EH (cell line): ENCODE measurements around the gene P2RY6.
"Not testable (repeated sequence)": the region's sequence is repeated elsewhere in the genome, so short reads cannot be mapped to it uniquely, and the experiment has no call there.

ENCODE experiments used
- DNase-seq: peaks from one replicate; pipeline ENCODE4 v3.0.0-alpha.2; 2015; ENCODE audit warnings: low read depth

P2RY6 gene, protein sequence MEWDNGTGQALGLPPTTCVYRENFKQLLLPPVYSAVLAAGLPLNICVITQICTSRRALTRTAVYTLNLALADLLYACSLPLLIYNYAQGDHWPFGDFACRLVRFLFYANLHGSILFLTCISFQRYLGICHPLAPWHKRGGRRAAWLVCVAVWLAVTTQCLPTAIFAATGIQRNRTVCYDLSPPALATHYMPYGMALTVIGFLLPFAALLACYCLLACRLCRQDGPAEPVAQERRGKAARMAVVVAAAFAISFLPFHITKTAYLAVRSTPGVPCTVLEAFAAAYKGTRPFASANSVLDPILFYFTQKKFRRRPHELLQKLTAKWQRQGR

GRCh38 chr11:73271936-73272679 lies at the start of gene P2RY6:
TSS of gene P2RY6 (plus strand) at chr11:73272338. CDS start at chr11:73296519, 24,181 bp downstream.
- peak; percentile 86 for DNase-seq

- no peak for DNase-seq
These were observed 48.0 kb upstream of the P2RY6 start for GRCh38 chr11:73223998-73224730.

DNA sequence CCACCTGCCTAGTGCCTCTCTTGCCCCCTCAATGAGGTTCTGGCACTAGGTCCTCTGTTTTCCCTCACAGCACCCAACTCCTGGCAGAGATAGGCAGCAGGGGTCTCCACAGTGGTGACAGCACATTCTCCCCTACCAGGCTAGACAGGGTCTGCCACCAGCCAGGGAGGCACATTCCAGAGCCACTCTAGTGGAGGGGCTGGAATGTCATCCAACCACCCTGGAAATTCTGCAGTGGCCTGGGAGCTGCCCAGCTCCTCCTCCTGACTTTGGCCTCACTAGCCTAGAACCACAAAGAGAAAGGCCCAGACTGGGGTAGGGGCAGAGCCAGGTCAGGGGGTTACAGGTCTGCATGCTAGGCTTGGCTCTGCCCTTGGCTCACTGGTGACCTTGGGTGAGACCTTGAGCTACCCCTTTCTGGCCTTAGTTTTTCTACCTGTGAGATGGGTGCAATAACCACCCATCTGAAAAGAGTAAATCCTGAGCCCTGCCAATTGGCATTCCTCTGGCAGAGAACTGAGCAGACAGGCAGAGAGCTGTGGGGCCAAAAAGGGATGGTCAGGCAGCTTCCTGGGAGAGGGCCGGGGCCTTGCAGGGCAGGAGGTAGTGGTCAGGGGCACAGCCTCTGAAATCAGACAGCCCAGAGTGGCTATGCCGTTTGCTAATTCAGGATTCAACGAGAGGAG lies 47.0 kb upstream of the P2RY6 start:
- no peak for DNase-seq

DNA sequence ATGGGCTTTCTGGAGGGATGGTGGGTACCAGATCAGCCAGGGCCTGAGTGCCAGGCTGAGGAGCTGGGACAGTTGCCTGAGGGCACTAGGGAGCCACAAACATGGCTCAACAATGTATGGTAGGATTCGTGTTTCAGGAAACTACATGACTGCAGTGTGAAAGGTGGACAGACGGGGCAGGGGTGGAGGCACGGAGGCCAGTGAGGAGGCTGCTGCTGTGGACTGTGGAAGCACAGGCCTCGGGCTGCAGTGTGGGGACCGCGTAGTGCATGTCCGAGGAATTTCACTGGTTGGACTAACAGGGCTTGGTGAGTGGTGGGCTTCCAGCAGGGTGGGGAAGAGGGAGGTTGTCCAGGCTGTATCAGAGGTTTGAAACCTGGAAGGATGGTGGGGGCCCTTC lies 46.3 kb upstream of the P2RY6 start:
- DNase-seq = no peak

DNA sequence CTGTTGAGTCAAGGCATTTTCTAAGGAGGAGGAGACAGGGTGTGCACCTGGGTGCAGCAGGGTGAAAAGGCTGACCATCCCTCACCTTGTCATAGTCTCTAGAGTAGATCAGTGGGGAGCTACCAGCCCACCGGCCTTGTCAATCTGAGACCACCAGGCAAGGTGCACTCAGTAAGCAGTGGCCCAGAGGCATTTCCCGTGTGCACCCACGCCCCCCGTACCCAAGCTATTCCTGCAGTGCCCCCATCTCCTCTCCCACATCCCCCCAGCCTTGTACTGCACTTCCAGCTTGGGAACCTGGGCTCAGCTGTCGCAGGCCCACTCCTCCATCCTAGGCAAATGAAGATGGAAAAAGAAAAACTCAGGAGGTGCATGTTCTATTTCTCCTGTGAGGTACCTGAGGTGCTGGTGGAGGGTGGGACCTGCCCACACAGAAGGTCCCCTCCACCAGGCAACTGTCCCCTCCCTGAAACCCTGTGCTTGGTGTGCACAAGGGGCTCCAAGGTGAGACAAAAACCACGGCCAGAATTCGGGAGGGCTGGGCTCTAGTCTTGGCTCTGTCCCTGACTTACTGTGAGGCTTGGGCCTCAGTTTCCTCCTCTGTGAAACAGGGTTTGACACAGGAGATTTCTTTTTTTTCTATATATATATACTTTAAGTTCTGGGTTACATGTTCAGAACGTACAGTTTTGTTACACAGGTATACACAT lies 45.7 kb upstream of the P2RY6 start:
- no peak for DNase-seq

GRCh38 chr11:73227571-73228211 lies 44.4 kb upstream of the P2RY6 start:
- no peak for DNase-seq

DNA sequence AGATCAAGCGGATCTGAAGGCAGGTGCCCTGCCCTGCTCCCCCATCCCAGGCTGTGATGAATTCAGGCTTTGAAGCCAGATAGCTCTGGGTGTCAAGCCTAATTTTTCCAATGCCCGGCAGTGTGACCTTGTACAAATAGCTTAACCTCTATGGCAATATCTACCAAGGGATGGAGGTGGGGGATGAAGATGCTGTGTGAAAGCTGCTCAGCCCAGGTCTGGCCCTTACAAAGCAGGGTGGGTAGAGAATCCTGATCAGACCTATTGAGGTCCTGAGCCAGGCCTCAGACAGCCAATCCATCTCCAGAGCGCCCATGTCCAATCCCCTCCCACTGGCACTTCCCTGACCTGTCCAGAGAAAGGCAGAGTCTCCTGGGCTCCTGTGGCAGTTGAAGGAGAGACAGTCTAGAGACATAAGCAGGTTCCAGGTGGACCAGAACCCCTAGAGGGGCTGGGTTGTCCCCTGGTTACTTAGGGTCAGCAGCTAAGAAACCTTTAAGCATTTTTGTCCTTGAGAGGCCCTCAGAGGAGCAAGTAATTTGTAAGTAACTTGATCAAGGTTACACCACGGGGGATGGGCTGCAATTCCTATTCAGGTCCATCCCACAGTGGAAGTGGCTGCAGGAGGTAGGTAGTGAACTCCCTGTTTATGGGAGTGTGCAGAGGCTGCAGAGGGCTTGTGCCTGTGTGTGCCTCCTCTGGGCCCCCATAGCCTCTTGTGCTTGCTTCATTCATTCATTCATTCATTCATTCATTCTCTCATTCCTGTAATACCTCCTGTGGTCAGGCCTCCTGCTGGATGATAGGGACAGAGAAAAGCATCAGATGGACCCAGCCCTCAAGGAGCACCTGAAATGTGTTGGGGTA lies 43.6 kb upstream of the P2RY6 start:
- DNase-seq = no peak

DNA sequence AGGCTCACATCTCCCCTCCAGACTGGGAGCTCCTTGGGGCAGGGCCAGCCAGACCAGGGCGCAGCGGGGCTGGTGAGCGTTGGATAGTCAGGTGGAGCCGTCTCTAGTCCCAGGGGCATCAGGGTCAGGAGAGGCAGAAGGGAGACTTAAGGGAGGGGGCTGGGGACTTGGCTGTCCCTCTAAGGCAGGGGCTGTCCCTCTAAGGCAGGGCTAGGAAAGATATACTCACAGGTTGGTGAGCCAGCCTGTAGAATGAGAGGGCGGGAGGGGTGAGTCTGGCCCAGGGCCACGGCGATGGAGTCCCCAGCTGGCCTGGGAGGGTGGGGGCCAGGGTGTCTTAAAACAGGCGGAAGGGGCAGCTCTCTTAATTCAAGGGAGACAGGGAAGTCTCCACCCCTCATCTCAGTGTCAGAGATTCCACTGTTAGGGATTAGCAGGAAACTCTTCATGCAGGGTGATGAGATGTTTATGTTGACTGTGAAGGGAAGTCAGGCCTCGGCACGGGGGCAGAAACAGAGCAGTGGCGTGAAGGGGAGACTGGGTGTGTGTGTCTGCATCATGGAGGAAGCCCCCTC lies 42.7 kb upstream of the P2RY6 start:
- no peak for DNase-seq

DNA sequence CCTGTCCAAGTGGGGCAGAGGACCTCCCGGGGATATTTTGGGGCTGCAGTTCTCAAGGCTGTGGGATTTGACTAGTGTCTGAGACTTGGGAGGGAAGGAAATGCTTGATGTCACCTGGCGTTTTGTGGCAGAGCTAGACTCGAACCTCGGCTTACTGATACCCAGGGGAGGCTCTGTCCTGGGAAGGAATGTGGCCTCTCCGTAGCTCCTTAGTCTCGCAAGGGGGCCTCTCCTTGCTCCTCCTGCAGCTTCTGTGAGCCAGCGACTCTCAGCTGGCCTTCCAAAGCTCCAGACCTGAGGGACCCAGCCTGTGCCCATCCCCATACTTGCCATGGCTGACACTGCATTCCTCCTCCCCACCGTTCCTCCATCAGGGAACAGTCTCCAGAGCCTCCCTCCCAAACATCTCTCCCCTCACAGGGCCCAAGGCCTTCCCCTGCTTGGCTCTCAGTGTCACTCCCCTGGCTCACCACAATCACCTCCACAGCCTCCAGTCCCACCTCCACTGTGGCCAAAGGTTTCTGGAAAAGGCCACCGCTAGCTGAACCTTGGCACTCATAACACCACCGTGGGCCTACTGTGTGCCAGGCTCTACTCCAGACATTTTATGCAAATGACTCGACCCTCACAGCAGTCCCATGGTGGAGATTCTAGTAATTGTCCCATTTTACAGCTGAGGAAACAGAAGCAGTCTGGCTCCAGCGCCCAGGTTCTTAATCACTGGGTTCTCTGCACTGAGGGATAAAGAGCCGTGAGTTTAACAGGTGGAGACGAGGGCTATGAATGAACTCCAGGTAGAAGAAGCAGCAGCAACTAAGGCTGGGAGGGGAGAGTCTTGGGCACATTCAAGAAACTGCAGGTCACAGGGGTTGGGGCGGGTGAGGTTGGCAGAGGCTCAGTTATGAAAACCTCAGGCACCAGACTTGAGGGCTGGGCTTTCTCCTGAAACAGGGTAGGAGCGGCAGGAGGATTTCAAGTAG lies 42.0 kb upstream of the P2RY6 start:
- DNase-seq = no peak

DNA sequence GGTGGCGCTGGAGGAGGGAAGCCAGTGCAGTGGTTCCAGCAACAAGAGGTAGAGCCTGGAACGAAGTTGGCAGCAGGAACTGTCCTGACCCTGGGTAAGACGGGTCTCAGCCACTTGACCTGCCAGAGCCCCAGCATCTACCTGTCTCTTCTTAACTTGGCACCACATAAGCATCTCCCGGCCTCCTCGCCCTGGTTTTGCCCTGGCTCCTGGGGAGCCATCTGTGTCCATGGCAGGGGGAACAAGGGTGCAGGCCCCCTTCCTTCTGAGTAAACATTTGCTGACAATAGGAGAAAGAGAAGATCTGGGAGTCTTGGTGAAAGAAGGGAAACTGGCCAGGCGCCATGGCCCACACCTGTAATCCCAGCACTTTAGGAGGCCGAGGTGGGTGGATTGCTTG lies 41.2 kb upstream of the P2RY6 start:
- DNase-seq = no peak

DNA sequence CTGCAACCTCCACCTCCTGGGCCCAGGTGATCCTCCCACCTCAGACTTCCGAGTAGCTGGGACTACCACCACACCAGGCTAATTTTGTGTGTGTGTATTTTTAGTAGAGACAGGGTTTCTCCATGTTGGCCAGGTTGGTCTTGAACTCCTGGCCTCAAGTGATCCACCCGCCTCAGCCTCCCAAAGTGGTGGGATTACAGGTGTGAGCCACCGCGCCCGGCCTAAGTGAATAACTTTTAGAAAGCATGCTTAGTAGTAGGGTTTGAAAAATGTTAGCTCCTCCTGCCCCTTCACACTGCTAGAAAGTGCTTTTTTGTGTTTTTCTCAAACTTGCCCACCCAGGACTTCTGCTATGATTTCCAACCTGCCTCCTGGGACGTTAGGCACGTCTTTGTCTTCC lies 39.7 kb upstream of the P2RY6 start:
- DNase-seq = not testable (repeated sequence)

GRCh38 chr11:73233211-73233610 lies 38.9 kb upstream of the P2RY6 start:
- DNase-seq = no peak

- DNase-seq = no peak
These were observed 38.3 kb upstream of the P2RY6 start for GRCh38 chr11:73233692-73234470.

DNA sequence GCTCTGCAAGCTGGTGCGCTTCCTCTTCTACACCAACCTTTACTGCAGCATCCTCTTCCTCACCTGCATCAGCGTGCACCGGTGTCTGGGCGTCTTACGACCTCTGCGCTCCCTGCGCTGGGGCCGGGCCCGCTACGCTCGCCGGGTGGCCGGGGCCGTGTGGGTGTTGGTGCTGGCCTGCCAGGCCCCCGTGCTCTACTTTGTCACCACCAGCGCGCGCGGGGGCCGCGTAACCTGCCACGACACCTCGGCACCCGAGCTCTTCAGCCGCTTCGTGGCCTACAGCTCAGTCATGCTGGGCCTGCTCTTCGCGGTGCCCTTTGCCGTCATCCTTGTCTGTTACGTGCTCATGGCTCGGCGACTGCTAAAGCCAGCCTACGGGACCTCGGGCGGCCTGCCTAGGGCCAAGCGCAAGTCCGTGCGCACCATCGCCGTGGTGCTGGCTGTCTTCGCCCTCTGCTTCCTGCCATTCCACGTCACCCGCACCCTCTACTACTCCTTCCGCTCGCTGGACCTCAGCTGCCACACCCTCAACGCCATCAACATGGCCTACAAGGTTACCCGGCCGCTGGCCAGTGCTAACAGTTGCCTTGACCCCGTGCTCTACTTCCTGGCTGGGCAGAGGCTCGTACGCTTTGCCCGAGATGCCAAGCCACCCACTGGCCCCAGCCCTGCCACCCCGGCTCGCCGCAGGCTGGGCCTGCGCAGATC lies 37.5 kb upstream of the P2RY6 start:
- DNase-seq = no peak

DNA sequence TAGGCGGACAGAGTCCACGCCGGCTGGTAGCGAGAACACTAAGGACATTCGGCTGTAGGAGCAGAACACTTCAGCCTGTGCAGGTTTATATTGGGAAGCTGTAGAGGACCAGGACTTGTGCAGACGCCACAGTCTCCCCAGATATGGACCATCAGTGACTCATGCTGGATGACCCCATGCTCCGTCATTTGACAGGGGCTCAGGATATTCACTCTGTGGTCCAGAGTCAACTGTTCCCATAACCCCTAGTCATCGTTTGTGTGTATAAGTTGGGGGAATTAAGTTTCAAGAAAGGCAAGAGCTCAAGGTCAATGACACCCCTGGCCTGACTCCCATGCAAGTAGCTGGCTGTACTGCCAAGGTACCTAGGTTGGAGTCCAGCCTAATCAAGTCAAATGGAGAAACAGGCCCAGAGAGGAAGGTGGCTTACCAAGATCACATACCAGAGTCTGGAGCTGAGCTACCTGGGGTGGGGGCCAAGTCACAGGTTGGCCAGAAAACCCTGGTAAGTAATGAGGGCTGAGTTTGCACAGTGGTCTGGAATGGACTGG lies 36.8 kb upstream of the P2RY6 start:
- DNase-seq = no peak

GRCh38 chr11:73236205-73236765 lies 35.9 kb upstream of the P2RY6 start:
- DNase-seq = no peak
